GM19023 (cell line): ENCODE data around the gene CRTAC1.

Source experiments
- ATAC-seq: cut with Tn5 transposase; IDR thresholded peaks from one replicate; pipeline ENCODE4 v1.9.1; 2021; ENCODE audit warnings: mild to moderate bottlenecking, moderate library complexity; ENCODE audit not compliant: unreplicated experiment

CRTAC1 gene

DNA sequence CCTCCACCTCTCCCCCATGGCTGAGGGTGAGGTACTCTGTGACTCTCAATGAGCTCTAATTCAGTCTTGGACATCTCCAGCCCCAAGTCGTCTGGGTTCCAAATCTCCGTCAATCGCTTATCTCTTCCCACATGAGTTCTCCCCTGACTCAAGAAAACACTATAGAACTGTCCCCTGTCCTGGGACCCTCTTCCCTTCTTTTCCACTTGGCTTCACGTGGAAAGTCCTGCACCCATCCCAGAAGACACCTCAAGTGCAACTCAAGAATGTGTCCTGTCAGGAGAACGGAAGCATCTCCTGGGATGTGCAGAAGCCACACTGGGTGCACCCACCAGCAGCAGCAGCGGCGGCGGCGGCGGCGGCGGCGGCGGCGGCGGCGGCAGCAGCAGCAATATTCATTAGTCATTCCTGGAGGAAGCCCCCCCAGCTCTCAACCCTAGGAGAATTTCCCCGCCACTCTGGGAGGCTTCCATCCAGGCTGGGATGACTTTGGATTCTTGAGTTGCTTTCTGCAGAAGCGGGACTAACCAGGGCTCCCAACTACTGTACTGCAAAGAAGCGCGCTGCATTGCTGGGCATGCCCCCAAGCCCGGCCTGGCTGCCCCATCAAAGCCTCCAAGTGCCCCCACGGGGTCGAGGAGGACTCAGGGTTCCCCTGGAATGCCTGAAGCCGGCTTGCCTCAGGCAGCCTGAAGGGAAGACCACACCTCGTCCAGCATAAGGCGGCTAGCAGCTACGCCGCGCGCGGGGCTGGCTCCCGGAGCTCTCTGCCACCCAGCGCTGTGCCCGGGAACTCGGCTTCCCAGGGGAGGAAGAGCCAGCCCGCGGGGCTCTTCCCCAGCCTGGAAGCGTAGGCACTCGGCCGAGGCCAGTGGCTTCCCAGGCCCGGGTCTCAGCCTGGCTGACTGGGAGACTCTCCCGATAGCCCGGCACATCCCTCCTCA, 1.0 kb downstream of the CRTAC1 start:
- no peak for ATAC-seq

DNA sequence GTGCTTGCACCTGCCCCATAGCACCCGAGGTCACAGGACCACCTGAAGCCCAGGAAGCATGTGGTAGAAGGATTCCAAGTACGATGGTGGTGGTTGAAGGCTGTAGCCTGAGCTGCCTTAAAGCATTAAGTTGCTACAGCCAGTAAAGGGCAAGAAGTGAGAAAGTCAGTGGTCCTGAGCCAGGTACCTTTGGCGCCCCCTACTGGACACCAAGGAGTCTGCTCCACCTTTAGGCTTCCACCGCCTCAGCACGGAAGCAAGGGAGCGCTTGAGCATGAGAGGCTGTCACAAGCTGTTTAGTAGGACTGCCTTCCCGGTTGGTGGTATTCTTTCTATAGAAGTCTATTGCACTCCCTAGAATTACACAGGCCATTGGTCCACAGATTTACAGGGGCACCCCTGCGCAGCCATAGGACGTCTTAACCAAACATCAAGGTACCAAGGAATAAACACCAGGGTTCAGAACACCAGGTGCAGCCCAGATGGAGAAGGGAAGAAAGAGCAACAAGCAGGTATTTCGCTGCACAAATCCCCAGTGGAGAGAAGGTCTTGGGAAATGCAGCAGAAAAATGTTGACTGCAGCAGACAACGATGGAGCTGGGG, 2.2 kb downstream of the CRTAC1 start:
- no peak for ATAC-seq

DNA sequence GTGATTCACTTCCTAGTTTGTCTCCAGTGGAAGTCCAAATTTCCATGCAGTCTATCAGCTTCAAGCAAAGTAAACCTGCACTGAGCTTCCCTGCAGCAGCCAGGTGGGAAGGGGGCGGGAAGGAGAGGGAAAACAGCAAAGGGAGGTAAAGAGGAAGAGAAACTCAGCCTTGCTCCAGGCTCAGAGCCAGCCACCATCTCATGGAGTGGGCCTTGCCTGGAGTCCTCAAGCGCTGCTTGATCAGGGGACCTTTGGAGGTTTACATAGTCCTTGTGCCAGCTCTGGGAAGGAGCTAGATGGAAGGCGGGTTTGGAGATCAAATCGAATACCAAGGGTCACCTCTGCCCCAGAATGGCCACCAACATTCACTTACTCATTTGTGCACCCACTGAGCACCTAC, 7.4 kb downstream of the CRTAC1 start:
- ATAC-seq: no peak

GRCh38 chr10:98020784-98021183, 9.6 kb downstream of the CRTAC1 start:
- ATAC-seq: no peak

- ATAC-seq: no peak
Observed at GRCh38 chr10:98020254-98020653, 10.2 kb downstream of the CRTAC1 start.

GRCh38 chr10:98019784-98020183, 10.6 kb downstream of the CRTAC1 start:
- no peak for ATAC-seq

DNA sequence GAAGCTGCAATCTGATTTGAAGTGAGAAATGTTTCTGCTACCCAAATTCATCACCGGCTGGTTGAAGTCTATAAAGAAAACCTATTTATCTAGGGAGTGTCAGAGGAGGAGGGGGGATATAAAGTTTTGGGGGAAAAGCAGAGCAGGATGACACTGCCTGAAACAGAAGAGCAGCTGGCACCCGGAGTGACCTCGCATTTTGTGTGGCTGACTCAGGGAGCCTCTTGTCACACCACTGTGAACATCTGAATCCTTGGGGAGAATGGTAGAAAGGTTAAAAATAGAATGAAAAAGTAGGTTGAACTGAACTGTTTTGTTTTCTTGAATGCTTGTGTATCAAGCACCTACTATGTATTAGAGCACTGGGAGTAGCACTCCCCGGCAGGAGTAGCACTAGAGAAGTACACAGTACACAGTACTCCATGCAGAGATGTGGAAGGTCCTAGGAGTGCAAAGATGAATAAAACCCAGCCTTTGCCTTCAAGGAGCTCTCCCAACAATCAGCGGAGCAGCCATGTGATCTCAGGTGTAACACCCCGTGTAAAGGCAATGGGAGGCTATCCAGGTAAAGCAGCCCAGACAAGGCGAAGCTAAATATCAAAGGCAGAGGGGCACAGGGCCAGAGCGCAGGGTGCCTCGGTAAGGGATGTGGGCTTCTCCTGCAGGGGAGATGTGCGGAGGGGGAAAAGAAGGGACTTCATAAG, 13.5 kb downstream of the CRTAC1 start:
- no peak for ATAC-seq

- no peak for ATAC-seq
Observed at GRCh38 chr10:98013776-98014175, 16.6 kb downstream of the CRTAC1 start.

DNA sequence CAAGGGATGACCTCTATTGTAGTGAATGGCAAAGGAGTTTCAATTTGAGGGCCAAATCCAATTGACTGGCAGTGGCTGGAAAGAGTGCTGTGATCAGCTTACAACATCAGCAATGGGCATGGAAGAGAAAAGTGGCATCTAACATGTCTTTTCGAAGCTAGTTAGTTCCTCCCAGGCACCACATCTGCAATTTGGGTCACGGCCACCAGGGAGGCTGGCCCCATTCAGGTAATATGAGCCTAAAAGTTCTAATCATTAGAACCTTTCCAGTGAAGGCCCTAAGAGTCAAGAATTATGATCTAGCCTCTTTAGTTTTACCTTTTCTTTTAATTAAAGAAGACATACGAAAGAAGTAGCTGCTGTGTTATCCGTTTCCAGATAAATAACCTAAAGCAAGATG, 17.3 kb downstream of the CRTAC1 start:
- ATAC-seq: no peak

- ATAC-seq: no peak
Observed at GRCh38 chr10:98012644-98013043, 17.8 kb downstream of the CRTAC1 start.

DNA sequence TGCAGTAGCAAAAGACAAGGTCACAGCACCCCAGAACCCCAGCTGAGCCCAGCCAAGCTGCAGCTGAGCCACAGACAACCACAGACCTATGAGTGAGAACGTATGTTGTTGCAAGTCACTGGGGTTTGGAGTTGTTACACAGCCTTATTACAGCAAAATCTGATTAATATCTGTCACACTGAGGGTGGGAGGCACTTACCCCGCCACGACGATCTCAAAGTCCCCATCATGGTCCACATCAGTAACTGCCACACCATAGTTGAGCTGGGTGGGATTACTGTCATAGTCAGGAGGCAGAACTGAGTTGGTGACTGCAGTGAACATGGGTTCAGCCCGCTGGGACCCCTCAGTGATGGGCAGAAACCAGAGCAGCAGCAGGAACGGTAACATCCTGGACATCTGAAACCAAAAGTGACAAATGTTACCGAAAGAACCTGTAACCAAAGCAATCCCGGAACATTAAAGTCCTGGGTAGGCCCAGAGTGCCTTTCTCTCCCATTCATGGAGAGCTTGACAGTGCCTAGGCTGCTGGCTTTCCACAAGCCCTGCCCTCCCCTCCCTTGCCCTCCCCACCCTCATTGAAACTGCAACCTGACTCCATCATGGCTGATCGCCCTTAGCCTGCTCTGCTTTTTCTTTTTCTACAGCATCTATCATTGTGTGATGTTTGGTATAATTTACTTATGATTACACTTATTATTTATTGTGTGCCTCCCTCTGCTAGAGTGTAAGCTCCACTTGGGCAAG, 19.3 kb downstream of the CRTAC1 start:
- ATAC-seq: no peak

- ATAC-seq: no peak
Observed at GRCh38 chr10:98006266-98006665, 24.2 kb downstream of the CRTAC1 start.

DNA sequence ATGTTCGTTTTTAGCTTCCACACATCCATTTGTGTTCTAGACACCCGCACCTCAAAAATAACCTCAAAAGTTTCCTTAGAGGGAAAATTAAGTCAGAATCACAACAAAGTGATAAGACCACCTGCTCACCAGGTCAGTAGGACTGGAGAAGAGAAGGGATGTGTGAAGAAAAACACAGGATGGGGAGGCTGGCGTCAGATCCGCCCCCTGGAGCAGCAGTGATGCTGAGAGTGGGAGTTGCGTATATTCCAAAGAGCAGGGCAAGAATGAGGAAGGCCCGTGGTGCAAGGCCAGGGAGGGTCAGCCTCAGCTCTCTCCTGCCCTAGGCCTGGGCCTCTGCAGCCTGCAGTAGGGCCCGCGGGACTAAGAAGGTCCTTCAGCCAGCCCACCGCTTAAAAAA, 28.7 kb downstream of the CRTAC1 start:
- no peak for ATAC-seq

DNA sequence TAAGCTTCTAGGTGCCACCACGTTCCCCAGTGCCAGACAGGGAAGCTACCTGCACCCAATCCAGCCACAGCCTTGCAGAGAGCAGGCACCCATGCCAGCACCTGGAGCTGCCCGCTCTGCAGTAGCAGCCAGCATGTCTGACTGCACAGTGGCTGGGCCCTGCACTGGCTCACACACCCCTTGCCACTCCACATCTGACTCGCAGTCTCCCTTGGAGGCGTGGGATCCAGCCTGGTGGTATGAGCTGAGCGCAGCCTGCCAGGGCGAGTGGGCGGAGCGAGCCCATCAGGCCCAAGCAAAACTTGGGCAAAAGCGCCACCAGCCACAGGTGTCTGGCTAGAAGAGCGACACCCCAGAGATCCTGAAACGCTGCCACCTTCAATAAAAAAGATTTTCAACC, 30.1 kb downstream of the CRTAC1 start:
- no peak for ATAC-seq

GRCh38 chr10:97999923-98000248, 30.5 kb downstream of the CRTAC1 start:
- no peak for ATAC-seq

DNA sequence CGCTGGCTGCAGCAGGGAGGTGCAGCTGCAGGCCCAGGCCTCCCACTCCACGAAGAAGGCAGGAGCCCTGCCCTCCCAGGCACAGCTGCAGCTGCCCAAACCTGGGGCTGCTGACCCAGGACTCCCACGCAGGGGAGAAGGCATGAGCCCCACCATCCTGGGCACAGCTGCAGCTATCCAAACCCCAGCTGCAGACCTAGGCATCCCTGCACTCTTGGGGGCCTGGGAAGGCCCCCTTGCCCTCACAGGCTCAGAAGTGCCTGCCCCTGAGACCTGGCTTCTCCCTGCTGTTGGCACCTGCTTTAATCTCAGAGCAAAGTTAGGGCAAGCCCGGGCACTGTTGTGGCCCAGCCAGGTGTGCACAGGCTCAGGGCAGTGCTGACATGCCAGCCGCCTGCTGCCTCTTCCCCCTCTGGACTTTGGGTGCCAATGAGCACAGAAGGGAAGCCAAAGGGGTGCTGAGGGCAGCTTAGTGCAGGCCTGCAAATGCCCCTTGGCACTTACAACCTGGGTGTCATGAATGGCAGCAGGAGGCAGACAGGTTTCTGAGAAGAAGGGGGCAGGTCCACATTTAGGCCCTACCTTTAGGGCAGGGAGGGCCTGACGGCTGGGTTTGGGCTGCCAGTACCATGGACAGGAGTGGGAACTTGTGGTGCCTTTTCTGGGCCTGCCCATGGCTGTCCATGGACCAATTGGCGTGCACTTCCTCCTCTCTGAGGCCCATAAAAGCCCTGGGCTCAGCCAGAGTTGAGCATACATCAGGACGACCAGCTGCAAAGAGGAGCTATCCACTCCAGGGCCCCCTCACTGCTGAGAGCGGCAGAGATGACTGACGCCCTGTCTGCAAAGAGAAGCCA, 31.1 kb downstream of the CRTAC1 start:
- ATAC-seq: no peak

DNA sequence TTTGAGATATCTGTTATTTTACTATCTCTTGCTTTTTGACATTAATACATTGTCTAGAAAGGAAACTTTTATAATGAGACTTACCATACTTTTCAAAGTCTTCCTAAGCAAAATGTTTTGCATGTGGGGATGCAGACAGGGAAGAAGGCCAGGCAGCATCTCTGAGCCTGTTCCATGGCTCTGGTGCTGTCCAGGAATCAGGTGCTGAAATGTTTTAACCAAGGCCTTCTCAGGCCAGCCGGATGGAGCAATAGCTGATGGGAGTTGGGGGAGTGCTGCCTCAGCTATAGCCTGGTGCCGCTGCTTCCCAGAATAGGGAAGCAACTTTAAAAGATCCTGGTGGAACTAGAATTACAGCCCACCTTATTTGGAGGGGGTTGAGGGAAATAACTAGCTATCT, 38.5 kb downstream of the CRTAC1 start:
- ATAC-seq: no peak

DNA sequence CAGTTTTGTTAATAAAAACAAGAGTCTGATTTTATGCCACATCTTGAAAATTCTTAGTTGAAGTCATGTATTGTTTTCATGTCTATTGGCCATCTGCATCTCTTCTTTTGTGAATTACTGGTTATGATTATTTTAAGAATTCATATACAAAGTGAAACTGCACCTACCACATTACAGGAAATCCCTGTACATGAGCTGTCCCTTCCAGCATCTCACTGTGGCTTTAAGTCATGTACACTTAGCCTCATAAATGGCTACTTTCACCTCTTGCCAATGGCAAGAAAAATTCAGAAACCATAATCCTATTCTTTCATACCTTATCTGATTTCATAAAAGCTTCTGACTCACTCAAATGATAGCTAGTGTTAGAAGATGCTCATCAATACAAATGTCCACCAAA, 48.6 kb downstream of the CRTAC1 start:
- ATAC-seq: no peak

GRCh38 chr10:97977673-97978072, 52.7 kb downstream of the CRTAC1 start:
- no peak for ATAC-seq

GRCh38 chr10:97975598-97975997, 54.8 kb downstream of the CRTAC1 start:
- no peak for ATAC-seq
